Measurements from ENCODE around the gene RMC1. TPM values are rescaled to one million over a fixed set of nuclear protein-coding genes. Genes with fewer than 3 reads are reported as not detected.

The RMC1 gene
- total RNA-seq, 1 experiment from 2014 or later: 24.7 TPM

DNA sequence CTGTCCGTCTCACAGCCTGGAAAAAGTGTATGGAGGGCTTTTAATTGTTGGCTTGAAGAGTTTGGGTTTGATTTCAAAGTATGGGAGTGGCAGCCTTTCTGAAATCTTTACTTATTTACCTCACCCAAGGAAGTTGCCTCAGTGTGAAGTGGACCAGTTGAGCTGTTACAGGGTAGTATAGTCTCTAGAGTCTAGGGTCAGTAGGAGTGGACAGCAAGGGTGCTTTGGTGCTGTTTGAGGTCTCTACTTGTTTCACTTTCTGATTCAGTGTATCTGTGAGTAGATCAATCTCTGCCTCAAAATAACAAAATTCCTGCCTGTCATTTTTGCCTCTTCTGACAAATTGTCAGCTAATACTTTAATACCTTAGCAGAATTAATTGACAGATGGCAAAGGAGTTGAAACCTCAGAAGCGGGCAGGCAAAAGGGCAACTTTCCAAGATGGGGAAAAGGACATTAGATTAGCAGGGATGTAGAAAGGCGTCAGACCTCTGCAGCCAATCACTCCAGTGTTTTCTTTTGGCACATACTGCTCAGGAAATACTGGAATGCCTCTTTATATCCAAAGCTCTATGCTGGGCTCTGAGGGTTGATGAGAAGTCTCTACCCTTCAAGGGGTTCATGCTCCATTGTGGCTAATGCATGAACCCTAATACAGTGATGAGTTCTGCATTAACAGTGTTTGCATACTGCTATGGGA lies 44.3 kb upstream of the RMC1 start:
- Mint-ChIP-seq H3K9me3 (ENCODE audit: unreplicated experiment) (no peaks in the 10 kb centered on the region), H3K27ac (ENCODE audit: low read depth, unreplicated experiment) (no peak overlapping the region), H3K27me3 (ENCODE audit: insufficient read depth, unreplicated experiment) (no peaks in the 10 kb centered on the region), H3K36me3 (ENCODE audit: insufficient read depth, unreplicated experiment) (peaks cover 29% of the 10 kb centered on the region), H3K4me1 (ENCODE audit: insufficient read depth, unreplicated experiment) (peaks cover 49% of the 10 kb centered on the region), H3K4me3 (ENCODE audit: unreplicated experiment) (no peak overlapping the region)
- no TSS peak for BruUV-seq (replicated peaks)
- intact Hi-C loops (cut with micrococcal nuclease): no loop called here
- POLR2A ChIA-PET: interaction anchor here (0.9 to 1.9 kb wide), 4 partner anchors 11 to 26 kb away, joined by 3 to 6 read pairs (median 4); no protein-coding TSS in a partner anchor
- TF ChIP-seq, protein P1, sequence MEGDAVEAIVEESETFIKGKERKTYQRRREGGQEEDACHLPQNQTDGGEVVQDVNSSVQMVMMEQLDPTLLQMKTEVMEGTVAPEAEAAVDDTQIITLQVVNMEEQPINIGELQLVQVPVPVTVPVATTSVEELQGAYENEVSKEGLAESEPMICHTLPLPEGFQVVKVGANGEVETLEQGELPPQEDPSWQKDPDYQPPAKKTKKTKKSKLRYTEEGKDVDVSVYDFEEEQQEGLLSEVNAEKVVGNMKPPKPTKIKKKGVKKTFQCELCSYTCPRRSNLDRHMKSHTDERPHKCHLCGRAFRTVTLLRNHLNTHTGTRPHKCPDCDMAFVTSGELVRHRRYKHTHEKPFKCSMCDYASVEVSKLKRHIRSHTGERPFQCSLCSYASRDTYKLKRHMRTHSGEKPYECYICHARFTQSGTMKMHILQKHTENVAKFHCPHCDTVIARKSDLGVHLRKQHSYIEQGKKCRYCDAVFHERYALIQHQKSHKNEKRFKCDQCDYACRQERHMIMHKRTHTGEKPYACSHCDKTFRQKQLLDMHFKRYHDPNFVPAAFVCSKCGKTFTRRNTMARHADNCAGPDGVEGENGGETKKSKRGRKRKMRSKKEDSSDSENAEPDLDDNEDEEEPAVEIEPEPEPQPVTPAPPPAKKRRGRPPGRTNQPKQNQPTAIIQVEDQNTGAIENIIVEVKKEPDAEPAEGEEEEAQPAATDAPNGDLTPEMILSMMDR (IDR thresholded peaks at IDR 0.05; ENCODE audit: unreplicated experiment): no peak
- no peak for DNase-seq (ENCODE audit: unreplicated experiment)
- CTCF ChIA-PET: interaction anchor here (0.6 to 2.2 kb wide), 2 partner anchors 16 to 617 kb away, joined by 3 to 8 read pairs; no protein-coding TSS in a partner anchor

GRCh38 chr18:23459530-23459921 lies 43.8 kb upstream of the RMC1 start:
- H3K27ac Mint-ChIP-seq (ENCODE audit: low read depth, unreplicated experiment): no peak overlapping the region
- TF ChIP-seq, protein P1 (IDR thresholded peaks at IDR 0.05; ENCODE audit: unreplicated experiment): no peak
- no peak overlapping the region for H3K4me3 Mint-ChIP-seq (ENCODE audit: unreplicated experiment)
- no TSS peak for BruUV-seq (replicated peaks)
- peaks cover 49% of the 10 kb centered on the region for H3K4me1 Mint-ChIP-seq (ENCODE audit: insufficient read depth, unreplicated experiment)
- ChIA-PET CTCF (interaction anchor here (2.2 kb wide), 1 partner anchor 15 kb away, joined by 8 read pairs; no protein-coding TSS in a partner anchor), POLR2A (interaction anchor here (0.8 to 1.9 kb wide), 5 partner anchors 11 to 22 kb away, joined by 3 to 6 read pairs (median 4); no protein-coding TSS in a partner anchor)
- no peaks in the 10 kb centered on the region for H3K9me3 Mint-ChIP-seq (ENCODE audit: unreplicated experiment)
- no peaks in the 10 kb centered on the region for H3K27me3 Mint-ChIP-seq (ENCODE audit: insufficient read depth, unreplicated experiment)
- DNase-seq (ENCODE audit: unreplicated experiment): no peak
- intact Hi-C loops (cut with micrococcal nuclease): no loop called here
- peaks cover 27% of the 10 kb centered on the region for H3K36me3 Mint-ChIP-seq (ENCODE audit: insufficient read depth, unreplicated experiment)

GRCh38 chr18:23460285-23461273 lies 42.7 kb upstream of the RMC1 start:
- POLR2A ChIA-PET: interaction anchor here (0.8 to 1.2 kb wide), 6 partner anchors 9 to 21 kb away, joined by 3 to 6 read pairs (median 4); no protein-coding TSS in a partner anchor
- BruUV-seq (replicated peaks): no TSS peak
- peaks cover 43% of the 10 kb centered on the region for H3K4me1 Mint-ChIP-seq (ENCODE audit: insufficient read depth, unreplicated experiment)

More at GRCh38 chr18:23460285-23461273, 42.7 kb upstream of the RMC1 start:
- Mint-ChIP-seq H3K36me3 (ENCODE audit: insufficient read depth, unreplicated experiment) (peaks cover 16% of the 10 kb centered on the region), H3K4me3 (ENCODE audit: unreplicated experiment) (no peak overlapping the region), H3K27ac (ENCODE audit: low read depth, unreplicated experiment) (no peak overlapping the region), H3K9me3 (ENCODE audit: unreplicated experiment) (no peaks in the 10 kb centered on the region), H3K27me3 (ENCODE audit: insufficient read depth, unreplicated experiment) (no peaks in the 10 kb centered on the region)
- no peak for DNase-seq (ENCODE audit: unreplicated experiment)
- intact Hi-C loops (cut with micrococcal nuclease): no loop called here
- TF ChIP-seq, protein P1 (IDR thresholded peaks at IDR 0.05; ENCODE audit: unreplicated experiment): no peak
- CTCF ChIA-PET: interaction anchor here (0.5 to 1.3 kb wide), 2 partner anchors 38 to 64 kb away, joined by 3 to 5 read pairs; no protein-coding TSS in a partner anchor

Data from MCF 10A (cell line).